DMS53 (cell line): ENCODE data around the gene RNF212.
"Not testable (repeated sequence)": the region's sequence is repeated elsewhere in the genome, so short reads cannot be mapped to it uniquely, and the experiment has no call there.

Experiments
- DNase-seq: peaks from one replicate; lab custom pipeline; 2025; lab: John Stamatoyannopoulos, UW

The RNF212 gene, protein sequence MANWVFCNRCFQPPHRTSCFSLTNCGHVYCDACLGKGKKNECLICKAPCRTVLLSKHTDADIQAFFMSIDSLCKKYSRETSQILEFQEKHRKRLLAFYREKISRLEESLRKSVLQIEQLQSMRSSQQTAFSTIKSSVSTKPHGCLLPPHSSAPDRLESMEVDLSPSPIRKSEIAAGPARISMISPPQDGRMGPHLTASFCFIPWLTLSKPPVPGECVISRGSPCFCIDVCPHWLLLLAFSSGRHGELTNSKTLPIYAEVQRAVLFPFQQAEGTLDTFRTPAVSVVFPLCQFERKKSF

DNA sequence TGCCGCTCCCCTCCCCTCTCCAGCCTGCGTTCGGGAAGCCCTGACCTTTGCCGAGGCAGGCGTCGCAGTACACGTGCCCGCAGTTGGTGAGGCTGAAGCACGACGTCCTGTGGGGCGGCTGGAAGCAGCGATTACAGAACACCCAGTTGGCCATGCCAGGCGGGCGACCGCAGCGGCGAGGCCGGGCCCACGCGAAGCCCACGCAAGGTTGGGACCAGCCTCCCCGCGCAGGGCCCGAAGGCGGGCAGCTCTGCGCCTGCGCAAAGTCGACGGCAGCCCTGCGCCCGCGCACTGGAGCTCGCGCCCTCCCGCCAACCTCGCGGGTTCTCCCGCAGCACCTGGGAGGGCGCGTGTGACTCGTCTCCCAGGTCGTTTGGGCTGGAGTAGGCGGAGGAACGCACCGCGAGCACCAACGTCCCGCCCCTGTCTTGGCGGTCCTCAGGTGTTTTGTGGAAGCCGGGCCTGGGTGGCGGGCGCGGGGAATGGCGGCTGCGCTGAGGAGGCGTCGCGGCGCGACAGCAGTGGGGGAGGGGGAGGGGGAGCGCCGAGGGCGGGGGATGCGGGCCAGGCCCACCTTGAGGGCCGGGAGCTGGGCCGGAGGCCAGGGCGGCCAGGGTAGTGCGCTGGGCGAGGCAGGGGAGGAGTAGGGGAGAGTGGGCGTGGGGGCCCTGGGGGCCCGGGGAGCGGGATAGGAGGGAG, at the start of gene RNF212:
Gene RNF212 (minus strand): TSS at position 254 of the 699 bp plus-strand sequence. CDS start 100 bp downstream, at position 154.
- DNase-seq: peak; percentile 83

DNA sequence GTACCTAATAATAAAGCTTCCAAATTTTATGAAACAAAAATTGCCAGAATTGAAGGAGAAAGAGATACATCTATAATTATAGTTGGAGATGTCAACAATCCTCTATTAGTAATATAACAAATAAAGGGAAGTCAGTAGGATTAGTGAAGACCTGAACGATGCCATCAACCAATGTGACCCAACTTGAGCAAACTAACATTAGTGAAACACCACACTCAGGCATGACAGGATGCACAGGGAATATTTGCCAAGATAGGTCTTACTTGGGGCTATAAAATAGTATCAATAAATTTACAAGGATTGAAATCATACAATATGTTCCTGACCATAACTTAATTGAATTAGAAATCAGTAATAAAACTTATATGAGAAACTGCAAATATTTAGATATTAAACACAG, 47.0 kb upstream of the RNF212 start:
- DNase-seq: no peak

DNA sequence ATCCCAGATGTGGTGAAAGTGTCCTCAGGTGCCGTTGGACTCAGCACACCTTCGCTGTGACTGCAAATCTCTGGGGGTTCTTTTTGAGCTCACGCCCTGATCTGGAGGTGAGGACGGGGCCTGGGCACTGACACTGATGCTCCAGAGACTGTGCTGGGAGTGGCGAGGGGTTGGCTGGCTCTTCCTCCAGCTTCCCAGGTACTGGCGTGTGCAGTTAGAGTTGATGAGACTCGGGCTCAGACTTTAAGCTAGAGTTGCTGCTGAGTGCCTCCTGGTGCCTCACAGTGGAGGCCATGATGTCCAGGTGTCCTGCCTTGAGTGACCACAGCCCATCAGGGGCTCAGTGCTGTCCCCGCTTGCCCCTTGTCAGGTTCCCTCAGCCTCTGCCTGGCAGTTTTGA, 42.7 kb upstream of the RNF212 start:
- DNase-seq: no peak

DNA sequence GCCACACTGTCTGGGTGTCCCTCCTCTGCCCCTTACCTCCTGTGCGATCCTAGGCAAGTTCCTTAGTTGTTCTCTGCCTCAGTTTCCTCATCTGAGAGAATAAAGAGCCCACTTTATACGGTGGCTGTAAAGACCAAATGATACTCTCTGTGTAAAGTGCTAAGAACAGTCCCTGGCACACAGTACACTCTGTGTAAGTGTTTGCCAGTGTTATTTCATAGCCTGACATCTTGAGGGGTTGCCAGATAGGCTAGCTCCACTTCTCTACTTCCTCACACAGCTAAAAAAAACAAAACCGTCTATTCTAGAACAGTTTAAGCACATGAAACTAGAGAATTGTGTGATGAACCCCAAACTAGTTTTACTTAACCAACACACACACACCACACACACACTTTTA, 42.0 kb upstream of the RNF212 start:
- DNase-seq: no peak

DNA sequence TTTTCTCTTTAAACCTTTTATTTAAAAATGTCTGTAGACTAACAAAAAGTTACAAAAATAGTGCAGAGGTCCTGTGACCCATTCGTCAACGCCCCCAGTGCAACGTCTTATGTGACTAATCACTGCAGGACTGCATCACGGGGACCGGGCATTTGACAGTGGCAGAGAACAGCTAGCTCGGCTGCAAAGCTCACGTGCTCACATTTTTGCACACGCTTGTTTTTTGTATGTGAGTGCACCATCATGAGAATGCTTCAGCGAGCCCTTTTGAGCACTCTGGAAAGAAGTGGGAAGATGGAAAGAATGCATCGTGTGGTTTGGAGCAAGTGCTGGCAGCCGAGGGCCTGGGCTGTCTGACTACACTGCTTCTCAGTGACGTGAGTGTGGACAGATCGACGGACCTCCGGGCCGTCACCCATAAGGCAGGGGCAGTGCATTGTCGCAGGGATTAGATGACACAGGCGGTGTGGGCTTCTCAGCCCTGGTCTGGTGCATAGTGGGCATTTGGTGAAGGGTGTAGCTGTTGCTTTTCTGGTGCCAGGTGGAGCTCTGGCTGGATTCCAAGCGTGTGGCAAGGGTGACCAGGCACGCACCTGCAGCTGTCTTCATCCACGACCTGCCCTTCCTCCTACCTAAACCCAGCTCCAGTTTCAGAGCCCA, 41.3 kb upstream of the RNF212 start:
- peak; percentile 67 for DNase-seq

DNA sequence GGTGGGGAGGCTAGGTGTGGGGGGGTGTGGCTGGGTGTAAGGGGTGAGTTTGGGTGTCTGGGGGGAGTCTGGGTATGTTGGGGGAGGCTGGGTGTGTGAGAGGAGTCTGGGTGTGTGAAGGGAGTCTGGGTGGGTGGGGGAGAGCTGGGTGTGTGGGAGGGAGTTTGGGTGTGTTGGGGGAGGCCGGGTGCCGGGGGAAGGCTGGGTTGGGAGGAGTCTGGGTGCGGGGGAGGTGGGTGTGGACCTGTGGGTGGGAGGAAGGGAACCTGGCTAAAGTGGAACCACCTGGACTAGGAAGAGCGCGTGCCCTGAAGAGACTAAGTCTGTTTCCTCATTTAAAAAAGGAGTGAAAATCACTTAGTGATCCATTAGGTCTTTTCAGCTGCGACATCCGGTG, 40.8 kb upstream of the RNF212 start:
- no peak for DNase-seq

DNA sequence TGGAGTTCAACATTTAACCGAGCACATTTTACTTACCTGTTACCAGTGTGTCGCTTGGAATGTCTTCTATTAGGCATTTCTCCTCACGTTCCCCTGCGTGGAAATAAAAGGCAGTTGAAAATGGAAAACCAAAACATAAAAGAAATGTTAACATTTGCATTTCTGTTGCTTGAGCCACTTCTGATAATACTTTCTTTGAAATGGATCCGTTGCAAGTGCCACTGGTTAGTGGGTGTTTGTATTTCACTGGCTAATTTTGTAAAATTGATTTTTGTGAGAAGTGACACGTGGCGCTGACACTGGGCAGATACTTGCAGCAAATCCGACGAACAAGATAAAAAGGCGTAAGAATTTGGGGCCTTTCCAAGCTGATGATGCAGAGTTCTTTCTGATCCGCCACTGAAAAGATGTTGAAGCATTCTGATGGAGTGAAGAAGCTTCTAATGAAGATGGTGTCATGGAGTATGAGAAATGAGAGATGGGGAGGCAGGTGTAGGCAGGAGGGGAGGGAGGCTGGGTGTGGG, 40.3 kb upstream of the RNF212 start:
- no peak for DNase-seq

DNA sequence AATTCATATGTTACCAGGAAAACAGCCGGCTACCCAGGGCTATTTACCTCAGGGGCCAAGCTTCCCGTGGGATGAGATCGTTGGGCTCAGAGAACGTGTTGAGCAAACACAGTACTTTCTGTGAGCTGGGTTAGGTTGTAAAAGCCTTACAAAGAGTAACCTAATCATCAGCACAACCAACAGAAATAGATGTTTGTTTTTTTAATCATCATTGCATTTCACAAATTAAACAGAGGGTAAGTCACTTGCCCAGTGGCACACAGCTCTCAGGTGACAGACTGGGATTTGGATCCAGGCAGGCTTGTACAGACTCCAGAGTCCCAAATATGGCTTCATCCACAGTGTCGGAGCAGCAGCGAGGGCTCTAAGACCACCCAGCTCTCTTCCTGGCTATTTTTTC, 38.9 kb upstream of the RNF212 start:
- DNase-seq: no peak

DNA sequence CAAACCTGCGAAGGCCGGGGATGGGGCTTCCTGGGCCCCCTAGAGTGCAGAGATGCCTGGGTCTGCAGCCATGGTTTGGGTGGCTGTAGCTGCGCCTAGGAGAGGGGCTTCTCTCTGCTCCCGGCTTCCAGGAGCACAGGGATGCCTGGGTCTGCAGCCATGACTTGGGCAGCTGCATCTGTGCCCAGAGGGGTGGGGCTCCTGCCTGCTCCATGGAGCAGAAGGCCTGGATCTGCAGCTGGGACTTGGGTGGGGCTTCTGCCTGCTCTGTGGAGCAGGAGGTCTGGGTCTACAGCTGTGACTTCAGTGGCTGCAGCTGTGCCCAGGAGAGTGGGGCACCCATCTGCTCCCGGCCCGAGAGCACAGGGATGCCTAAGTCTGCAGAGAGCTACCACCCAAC, 38.2 kb upstream of the RNF212 start:
- no peak for DNase-seq

DNA sequence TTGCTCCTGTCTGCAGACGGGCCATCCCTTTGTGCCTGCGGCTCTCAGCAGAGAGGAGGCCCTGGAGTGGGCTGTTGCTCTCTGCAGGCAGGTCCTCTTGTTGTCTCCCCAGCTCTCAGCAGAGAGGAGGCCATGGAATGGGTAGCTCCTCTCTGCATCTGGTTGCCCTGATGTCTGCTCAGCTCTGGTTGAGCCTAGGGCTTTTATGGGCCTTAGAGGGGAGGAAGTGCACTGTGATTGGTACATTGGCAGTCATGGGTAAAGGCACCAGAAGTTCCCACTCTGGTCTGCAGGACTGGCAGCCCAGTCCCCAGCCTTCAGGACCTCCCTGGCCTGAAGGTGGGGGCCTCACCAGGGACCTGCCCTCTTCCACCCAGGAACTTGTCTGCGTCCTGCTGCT, 37.5 kb upstream of the RNF212 start:
- DNase-seq: no peak

DNA sequence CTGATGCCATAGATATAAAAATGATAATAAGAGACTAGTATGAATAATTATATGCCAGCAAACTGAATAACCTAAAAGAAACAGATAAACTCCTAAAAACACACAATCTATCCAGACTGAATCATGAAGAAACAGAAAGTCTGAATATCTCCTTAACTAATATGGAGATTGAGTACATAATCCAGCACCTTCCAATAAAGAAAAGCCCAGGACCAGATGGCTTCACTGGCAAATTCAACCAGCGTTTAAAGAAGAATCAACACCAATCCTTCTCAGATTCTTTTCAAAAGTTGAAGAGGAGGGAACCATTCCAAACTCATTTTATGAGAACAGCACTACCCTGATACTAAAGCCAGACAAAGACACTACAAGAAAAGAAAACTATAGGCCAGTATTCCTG, 26.5 kb upstream of the RNF212 start:
- no peak for DNase-seq

DNA sequence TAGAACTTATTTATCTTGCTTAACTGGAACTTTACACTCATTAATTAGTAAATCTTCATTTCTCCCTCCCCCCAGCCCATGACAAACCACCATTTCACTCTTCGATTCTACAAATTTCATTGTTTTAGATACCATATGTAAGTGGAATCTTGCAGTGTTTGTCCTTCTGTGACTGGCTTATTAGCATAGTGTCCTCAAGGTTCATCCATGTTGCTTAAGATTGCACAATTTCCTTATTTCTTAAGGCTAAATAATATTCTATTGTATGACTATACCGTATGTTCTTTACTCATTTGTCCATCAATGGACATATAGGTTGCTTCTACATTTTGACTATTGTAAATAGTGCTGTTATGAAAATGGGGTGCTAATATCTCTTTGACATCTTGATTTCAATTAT, 24.5 kb upstream of the RNF212 start:
- no peak for DNase-seq

DNA sequence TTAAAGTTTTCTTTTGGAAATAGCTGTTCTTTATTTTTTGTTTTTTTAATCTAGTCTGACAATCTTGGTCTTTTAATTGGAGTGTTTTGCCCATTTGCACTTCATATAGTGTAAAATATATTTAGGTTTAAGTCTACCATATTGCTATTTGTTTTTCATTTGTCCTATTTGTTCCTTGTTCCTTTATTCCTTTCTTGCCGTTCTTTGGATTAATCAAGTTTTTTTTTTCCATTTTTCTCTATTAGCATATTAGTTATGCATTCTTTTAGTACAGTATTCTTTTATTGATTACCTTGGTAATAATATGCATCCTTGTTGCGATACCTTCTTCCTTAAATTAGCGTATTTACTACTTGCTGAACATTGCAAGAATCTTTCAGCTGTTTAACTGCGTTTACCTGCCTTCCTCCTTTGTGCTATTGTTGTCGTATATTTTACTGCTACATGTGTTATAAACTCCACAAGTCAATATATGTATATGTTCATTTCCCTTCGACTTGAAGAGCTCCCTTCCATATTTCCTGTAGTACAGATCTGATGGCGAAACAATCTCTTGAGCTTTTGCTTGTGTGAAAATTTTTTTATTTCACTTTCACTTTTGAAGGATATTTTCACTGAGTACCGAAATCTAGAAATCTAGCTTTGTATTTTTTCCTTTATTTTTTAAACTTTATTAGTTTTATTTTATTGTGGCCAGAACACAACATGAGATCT, 23.9 kb upstream of the RNF212 start:
- no peak for DNase-seq

DNA sequence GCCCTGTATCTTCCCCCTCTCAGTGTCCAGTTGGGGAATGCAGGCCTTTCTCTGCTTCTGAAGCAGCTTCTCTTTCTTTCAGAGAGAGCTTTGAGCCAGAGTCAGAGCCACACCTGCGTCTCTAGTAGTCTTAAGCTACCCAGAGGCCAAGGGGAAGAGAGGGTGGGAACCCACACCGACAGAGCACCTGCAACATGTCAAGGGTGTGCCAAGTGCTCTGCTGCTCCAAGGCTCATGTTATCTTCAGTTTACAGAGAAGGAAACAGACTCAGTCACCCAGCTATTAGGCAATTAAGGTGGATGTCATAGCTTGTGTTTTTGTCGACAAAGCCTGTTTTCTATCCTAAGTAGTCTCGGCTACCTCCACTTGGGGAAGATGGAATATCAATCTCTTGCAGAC, 22.7 kb upstream of the RNF212 start:
- no peak for DNase-seq

DNA sequence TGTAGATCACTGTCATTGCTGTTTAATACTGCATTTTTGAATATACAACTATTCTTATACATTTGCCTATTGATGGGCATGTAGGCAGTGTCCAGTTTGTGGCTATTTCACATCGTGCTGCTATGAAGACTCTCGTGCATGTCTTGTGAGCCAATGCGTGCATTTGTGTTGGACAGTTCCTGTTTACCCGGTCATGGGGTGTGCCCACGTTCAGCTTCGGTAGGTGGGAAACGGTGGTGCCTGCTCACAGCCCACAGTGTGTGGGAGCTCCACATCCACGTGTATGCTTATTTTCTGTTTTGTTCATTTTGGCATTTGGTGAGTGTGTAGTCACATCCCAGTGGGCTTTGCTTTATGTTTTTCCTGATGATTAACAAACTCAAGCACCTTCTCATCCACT, 19.7 kb upstream of the RNF212 start:
- no peak for DNase-seq

DNA sequence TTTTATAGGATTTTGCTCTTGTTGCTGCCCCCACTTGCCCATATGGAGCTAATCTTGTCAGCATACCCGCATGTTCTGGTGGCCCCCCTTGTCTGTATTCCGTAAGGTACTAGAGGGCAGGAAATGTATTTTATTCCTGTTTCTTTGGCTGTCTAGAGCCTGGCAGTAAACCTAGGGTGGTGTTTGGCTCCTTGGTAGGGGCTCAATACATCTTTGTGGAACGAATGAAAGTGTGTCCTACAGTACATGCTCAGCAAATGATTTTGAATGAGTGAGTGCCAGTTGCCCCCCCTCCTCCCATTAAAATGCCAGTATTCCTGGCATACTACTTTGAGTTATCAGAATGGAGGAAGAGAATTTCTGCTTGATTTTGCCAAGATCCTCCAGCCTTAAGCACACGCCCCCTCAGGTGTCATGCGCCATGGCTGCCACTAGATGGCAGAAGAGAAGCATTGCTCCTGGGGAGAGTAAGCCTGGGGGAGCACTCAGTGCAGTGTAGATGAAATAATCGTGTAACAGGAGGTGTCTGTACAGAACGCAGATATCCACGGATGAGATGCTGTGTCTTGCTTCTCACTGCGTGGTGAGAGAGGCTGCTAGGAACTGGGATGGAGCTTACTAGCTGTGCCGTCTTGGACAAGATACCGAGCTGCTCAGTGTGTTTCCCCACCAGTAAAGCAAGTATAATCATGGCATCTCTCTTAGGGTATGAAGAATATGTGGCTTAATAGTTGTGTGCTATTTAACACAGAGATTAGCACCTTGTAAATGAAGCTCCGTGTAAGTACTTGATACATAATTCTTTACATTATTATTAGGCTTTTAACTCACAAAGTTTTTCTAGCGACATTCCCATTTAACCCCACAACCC, 17.2 kb upstream of the RNF212 start:
- DNase-seq: peak; percentile 89

DNA sequence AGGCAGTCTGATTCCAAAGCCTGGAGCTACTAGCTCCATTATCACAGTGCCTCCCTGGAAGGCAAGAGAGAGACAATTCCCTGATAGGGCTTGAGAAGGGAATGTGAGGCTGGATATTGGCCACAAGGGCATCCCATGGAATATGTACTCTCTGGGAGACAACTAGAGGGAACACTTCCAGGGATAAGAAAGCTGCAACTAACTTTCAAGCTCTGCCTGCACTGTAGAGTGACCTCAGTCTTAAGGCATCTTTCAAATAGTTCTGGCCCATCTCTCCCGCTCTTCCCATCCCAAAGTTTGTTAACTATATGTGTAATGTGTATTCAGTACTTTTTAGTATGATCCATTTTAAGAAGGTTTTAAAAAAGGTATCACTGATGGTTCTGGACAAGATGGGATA, 13.1 kb upstream of the RNF212 start:
- DNase-seq: no peak

DNA sequence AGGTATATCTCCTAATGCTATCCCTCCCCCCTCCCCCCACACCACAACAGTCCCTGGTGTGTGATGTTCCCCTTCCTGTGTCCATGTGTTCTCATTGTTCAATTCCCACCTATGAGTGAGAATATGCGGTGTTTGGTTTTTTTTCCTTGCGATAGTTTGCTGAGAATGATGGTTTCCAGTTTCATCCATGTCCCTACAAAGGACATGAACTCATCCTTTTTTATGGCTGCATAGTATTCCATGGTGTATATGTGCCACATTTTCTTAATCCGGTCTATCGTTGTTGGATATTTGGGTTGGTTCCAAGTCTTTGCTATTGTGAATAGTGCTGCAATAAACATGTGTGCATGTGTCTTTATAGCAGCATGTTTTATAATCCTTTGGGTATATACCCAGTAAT, 12.1 kb upstream of the RNF212 start:
- DNase-seq: not testable (repeated sequence)

DNA sequence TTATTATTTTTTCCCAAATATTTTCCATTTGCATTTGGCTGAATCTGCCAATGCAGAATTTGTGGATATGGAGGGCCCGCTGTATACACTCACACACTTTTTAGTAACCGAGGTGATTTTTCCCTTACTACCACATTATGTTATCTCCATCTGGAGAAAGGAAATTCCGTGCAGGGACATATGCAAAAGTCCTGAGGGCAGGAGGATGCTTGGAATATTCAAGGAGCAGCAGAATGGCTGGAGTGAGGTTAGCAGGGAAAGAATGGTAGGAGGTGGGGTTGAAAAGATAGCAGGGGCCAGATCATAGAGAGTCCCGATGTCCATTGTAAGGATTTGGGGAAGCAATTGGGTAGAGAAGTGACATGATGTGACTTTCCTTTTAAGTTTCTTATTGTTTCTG, 11.5 kb upstream of the RNF212 start:
- DNase-seq: no peak

DNA sequence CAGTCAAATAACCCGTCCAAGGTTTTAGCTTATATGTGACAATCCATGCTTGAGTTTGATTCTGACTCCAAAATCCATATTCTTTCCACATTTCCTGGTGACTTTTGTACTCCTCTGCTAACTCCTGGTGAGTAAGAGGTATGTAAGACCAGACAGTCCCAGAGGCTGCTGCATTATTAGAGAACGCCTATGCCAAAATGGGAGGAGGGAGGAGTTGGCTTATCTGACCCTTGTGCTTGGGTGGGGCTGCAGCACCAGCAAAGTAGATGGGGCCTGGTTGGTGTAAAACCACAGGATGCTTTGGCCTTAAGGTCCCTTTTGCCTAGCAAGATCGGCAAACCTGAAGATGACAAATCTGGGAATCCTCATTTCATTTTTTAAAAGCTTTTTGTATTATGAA, 9.1 kb upstream of the RNF212 start:
- no peak for DNase-seq

DNA sequence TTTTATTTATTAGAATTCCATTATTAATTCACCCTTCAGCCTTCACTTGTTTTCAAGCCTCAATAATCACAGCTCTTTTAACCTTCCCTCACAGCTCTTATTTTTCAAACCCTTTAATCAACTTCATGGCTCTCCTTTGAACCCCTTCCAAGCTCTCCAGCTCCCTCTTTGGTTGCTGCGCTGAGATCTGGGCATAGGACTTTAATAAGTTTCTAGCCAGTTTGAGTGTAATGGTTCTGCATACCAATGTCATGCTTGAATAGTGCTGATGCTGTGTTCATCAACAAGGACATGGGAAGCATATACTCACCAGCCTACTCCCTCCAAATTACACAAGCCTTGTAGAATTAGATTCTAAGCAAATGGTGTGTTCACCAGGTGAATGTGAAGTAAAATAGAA, 3.5 kb upstream of the RNF212 start:
- DNase-seq: no peak
